ENCODE measurements around the gene BCAR1.

DNA sequence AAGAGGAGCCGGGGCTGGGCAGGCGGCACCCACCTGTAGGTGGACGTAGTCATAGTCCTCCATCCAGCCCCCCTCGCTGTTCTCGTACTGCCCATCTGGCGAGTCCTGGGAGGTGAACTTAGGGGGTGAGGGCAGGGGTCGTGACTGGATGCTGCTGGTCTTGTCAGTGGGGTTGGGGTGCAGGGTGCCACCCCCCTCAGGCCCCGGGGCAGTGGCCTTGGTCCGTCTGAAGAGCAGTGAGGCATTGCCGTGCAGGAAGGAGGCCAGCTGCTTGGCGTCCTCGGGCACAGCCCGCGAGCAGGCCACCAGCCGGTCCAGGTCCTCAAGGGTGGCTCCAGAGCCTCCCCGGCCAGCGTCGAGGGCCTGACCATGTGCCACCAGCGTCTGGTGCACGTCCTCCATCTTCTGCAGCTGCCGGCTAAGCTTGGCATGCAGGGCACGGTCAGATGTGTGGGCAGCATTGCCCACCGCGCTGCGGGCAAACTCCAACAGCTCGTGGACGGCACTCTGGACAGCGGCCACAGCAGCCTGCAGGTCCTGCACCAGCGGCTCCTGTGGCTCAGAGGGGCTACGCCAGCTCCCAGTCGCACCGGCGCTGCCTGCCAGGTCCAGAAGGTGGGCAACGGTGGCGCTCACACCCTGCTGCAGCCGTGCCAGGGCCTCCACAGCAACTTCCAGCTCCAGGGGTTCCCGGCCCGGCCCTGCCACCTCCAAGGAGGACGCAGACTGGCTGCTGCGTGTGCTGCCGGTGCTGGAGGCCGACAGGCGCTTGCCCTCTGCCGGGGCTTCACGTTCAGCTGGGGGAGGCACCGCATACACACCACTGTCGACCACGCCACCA, 16.3 kb downstream of the BCAR1 start:
- no peak for TF ChIP-seq ZNF816 (CRISPR knock-in tag; IDR thresholded peaks at IDR 0.05; ENCODE audit: borderline replicate concordance)
- TF ChIP-seq, protein P1, sequence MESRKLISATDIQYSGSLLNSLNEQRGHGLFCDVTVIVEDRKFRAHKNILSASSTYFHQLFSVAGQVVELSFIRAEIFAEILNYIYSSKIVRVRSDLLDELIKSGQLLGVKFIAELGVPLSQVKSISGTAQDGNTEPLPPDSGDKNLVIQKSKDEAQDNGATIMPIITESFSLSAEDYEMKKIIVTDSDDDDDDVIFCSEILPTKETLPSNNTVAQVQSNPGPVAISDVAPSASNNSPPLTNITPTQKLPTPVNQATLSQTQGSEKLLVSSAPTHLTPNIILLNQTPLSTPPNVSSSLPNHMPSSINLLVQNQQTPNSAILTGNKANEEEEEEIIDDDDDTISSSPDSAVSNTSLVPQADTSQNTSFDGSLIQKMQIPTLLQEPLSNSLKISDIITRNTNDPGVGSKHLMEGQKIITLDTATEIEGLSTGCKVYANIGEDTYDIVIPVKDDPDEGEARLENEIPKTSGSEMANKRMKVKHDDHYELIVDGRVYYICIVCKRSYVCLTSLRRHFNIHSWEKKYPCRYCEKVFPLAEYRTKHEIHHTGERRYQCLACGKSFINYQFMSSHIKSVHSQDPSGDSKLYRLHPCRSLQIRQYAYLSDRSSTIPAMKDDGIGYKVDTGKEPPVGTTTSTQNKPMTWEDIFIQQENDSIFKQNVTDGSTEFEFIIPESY (CRISPR knock-in tag; IDR thresholded peaks at IDR 0.05): no peak
- no peak for TF ChIP-seq MAFK (conservative IDR thresholded peaks at IDR 0.05 in 1 of 2, IDR thresholded peaks at IDR 0.05 in 1 of 2; ENCODE audit: low read length in 2 of 2)
- TF ChIP-seq ARNTL (CRISPR knock-in tag; IDR thresholded peaks at IDR 0.05): no peak
- TF ChIP-seq, protein P2, sequence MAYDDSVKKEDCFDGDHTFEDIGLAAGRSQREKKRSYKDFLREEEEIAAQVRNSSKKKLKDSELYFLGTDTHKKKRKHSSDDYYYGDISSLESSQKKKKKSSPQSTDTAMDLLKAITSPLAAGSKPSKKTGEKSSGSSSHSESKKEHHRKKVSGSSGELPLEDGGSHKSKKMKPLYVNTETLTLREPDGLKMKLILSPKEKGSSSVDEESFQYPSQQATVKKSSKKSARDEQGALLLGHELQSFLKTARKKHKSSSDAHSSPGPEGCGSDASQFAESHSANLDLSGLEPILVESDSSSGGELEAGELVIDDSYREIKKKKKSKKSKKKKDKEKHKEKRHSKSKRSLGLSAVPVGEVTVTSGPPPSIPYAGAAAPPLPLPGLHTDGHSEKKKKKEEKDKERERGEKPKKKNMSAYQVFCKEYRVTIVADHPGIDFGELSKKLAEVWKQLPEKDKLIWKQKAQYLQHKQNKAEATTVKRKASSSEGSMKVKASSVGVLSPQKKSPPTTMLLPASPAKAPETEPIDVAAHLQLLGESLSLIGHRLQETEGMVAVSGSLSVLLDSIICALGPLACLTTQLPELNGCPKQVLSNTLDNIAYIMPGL (CRISPR knock-in tag; IDR thresholded peaks at IDR 0.05; ENCODE audit: borderline replicate concordance in 1 of 2, low read depth in 1 of 2): no peak
- TF ChIP-seq, protein P3, sequence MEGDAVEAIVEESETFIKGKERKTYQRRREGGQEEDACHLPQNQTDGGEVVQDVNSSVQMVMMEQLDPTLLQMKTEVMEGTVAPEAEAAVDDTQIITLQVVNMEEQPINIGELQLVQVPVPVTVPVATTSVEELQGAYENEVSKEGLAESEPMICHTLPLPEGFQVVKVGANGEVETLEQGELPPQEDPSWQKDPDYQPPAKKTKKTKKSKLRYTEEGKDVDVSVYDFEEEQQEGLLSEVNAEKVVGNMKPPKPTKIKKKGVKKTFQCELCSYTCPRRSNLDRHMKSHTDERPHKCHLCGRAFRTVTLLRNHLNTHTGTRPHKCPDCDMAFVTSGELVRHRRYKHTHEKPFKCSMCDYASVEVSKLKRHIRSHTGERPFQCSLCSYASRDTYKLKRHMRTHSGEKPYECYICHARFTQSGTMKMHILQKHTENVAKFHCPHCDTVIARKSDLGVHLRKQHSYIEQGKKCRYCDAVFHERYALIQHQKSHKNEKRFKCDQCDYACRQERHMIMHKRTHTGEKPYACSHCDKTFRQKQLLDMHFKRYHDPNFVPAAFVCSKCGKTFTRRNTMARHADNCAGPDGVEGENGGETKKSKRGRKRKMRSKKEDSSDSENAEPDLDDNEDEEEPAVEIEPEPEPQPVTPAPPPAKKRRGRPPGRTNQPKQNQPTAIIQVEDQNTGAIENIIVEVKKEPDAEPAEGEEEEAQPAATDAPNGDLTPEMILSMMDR (CRISPR knock-in tag; IDR thresholded peaks at IDR 0.05): no peak
- TF ChIP-seq TEAD3 (CRISPR knock-in tag; optimal IDR thresholded peaks at IDR 0.05; ENCODE audit: borderline replicate concordance): no peak
- no peak for TF ChIP-seq NR2C2 (CRISPR knock-in tag; IDR thresholded peaks at IDR 0.05; ENCODE audit: borderline replicate concordance)
- no peak for TF ChIP-seq ZNF143 (CRISPR knock-in tag; IDR thresholded peaks at IDR 0.05)
- TF ChIP-seq ZNF431 (CRISPR knock-in tag; IDR thresholded peaks at IDR 0.05; ENCODE audit: borderline replicate concordance, low read depth): no peak
- TF ChIP-seq ZNF274 (CRISPR knock-in tag; IDR thresholded peaks at IDR 0.05): no peak
- no peak for TF ChIP-seq PLRG1 (conservative IDR thresholded peaks at IDR 0.05)

All from HepG2 (cell line).